Fibroblast of lung (primary cell): Measurements from ENCODE around the gene SYMPK. TPM values are rescaled to one million over a fixed set of nuclear protein-coding genes. Genes with fewer than 3 reads are reported as not detected.

Source experiments
- DNase-seq, 2 donors: peaks; one replicate each; pipeline versions ENCODE4 v3.0.0 to v3.0.0-alpha.2; 2010; ENCODE audit warnings: low read depth in 2 of 2
- H2AFZ ChIP-seq: 2 replicates; pipeline ENCODE4 v1.5.1; 2012; ENCODE audit warnings: low read length, control low read depth, inconsistent platforms
- H3K27ac ChIP-seq: 2 replicates; pipeline ENCODE4 v1.5.1; 2011; ENCODE audit warnings: low read length, control low read depth; ENCODE audit not compliant: insufficient read depth
- H3K27me3 ChIP-seq: 2 replicates; pipeline ENCODE4 v1.5.1; 2011; ENCODE audit warnings: mild to moderate bottlenecking, low read length; ENCODE audit not compliant: control insufficient read depth, insufficient read depth
- H3K36me3 ChIP-seq: 2 replicates; pipeline ENCODE4 v1.5.1; 2011; ENCODE audit warnings: low read length; ENCODE audit not compliant: control insufficient read depth, insufficient read depth
- H3K4me1 ChIP-seq: 2 replicates; pipeline ENCODE4 v1.5.1; 2011; ENCODE audit warnings: low read length; ENCODE audit not compliant: control insufficient read depth, insufficient read depth; ENCODE audit errors: extremely low read depth
- H3K4me2 ChIP-seq: 2 replicates; pipeline ENCODE4 v1.5.1; 2011; ENCODE audit warnings: low read length, control low read depth; ENCODE audit not compliant: insufficient read depth; ENCODE audit errors: extremely low read depth
- H3K4me3 ChIP-seq, 4 experiments: fragments of 200-600 bp in 1 of 4; sonication (generic) in 1 of 4; replicated peaks in 1 of 4; 2 replicates each; pipeline ENCODE4 v1.5.1; 2011 to 2016; ENCODE audit warnings: low read length in 4 of 4, low read depth in 3 of 4, mild to moderate bottlenecking in 3 of 4, control low read depth in 2 of 4, inconsistent platforms in 1 of 4, mixed read lengths in 1 of 4; ENCODE audit not compliant: insufficient read depth in 1 of 4; ENCODE audit errors: control extremely low read depth in 1 of 4
- H3K79me2 ChIP-seq: 2 replicates; pipeline ENCODE4 v1.5.1; 2012; ENCODE audit warnings: mild to moderate bottlenecking, low read length, inconsistent platforms; ENCODE audit not compliant: control insufficient read depth, insufficient read depth
- H3K9ac ChIP-seq: 2 replicates; pipeline ENCODE4 v1.5.1; 2011; ENCODE audit warnings: mild to moderate bottlenecking, low read length, control low read depth; ENCODE audit not compliant: insufficient read depth
- H3K9me3 ChIP-seq: 2 replicates; pipeline ENCODE4 v1.5.1; 2012; ENCODE audit warnings: low read depth, low read length; ENCODE audit not compliant: control insufficient read depth, insufficient read depth
- H4K20me1 ChIP-seq: 2 replicates; pipeline ENCODE4 v1.5.1; 2011; ENCODE audit warnings: low read length; ENCODE audit not compliant: control insufficient read depth, insufficient read depth; ENCODE audit errors: extremely low read depth
- EZH2 ChIP-seq: IDR thresholded peaks from 2 replicates; pipeline ENCODE4 v1.5.1; 2012; ENCODE audit warnings: low read length, control low read depth, mild to moderate bottlenecking; ENCODE audit errors: missing control alignments
- polyA plus RNA-seq, 2 donors: library from polyadenylated mRNA; depleted of rRNA in 1 of 2; stranded (reverse) in 1 of 2; unstranded in 1 of 2; fragments of >200 nt; gene quantifications; 2 replicates each; pipeline ENCODE4 v1.2.1, GENCODE V29; 2011 to 2012; ENCODE audit warnings: missing spikeins in 1 of 2
- total RNA-seq: library from RNA; depleted of rRNA; stranded (reverse); fragments of >200 nt; gene quantifications from 2 replicates; pipeline ENCODE4 v1.2.1, GENCODE V29; 2014
- TF ChIP-seq, protein P1 (sequence below), 2 donors: IDR thresholded peaks in 1 of 2; conservative IDR thresholded peaks in 1 of 2; 1 replicate in 1 of 2; 2 replicates in 1 of 2; pipeline ENCODE4 v1.5.1; 2011 to 2012; ENCODE audit warnings: low read length in 2 of 2, control low read depth in 1 of 2, inconsistent platforms in 1 of 2, low read depth in 1 of 2, mild to moderate bottlenecking in 1 of 2

SYMPK gene
- total and polyA plus RNA-seq, 2 donors (not counting 1 experiment from before 2014, with no cell fraction given): 32.2 to 48.2 TPM

DNA sequence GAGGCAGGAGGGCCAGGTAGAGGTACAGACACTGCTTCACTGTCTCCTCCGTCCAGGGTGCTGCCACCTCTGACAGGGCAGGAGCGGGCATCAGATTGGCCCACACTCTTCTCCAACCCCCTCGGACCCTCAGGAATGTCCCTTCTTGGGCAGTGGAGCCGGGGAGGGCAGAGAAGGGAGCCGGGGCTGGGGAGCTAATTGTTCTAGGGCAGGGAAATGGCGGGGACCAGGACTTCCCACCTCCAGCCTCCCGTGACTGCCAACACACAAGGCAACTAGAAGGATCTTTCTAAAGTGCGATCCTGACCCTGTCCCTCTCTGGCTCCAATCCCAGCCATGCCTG lies 37.7 kb downstream of the SYMPK start:
- no peaks in the 10 kb centered on the region for H3K4me1 ChIP-seq
- no peak for DNase-seq
- H4K20me1 ChIP-seq: no peaks in the 10 kb centered on the region
- H3K27ac ChIP-seq: no peak overlapping the region
- no peak overlapping the region for H3K4me3 ChIP-seq
- H2AFZ ChIP-seq: no peak overlapping the region
- no peak overlapping the region for H3K9ac ChIP-seq
- no peaks in the 10 kb centered on the region for H3K27me3 ChIP-seq
- H3K36me3 ChIP-seq: peaks cover 47% of the 10 kb centered on the region
- H3K4me2 ChIP-seq: no peak overlapping the region
- H3K79me2 ChIP-seq: no peaks in the 10 kb centered on the region
- TF ChIP-seq, protein P1, sequence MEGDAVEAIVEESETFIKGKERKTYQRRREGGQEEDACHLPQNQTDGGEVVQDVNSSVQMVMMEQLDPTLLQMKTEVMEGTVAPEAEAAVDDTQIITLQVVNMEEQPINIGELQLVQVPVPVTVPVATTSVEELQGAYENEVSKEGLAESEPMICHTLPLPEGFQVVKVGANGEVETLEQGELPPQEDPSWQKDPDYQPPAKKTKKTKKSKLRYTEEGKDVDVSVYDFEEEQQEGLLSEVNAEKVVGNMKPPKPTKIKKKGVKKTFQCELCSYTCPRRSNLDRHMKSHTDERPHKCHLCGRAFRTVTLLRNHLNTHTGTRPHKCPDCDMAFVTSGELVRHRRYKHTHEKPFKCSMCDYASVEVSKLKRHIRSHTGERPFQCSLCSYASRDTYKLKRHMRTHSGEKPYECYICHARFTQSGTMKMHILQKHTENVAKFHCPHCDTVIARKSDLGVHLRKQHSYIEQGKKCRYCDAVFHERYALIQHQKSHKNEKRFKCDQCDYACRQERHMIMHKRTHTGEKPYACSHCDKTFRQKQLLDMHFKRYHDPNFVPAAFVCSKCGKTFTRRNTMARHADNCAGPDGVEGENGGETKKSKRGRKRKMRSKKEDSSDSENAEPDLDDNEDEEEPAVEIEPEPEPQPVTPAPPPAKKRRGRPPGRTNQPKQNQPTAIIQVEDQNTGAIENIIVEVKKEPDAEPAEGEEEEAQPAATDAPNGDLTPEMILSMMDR (conservative IDR thresholded peaks at IDR 0.05 in 1 of 2, IDR thresholded peaks at IDR 0.05 in 1 of 2; ENCODE audit: low read depth in 1 of 2, low read length in 2 of 2): no peak
- TF ChIP-seq EZH2: no peak
- H3K9me3 ChIP-seq: no peaks in the 10 kb centered on the region

DNA sequence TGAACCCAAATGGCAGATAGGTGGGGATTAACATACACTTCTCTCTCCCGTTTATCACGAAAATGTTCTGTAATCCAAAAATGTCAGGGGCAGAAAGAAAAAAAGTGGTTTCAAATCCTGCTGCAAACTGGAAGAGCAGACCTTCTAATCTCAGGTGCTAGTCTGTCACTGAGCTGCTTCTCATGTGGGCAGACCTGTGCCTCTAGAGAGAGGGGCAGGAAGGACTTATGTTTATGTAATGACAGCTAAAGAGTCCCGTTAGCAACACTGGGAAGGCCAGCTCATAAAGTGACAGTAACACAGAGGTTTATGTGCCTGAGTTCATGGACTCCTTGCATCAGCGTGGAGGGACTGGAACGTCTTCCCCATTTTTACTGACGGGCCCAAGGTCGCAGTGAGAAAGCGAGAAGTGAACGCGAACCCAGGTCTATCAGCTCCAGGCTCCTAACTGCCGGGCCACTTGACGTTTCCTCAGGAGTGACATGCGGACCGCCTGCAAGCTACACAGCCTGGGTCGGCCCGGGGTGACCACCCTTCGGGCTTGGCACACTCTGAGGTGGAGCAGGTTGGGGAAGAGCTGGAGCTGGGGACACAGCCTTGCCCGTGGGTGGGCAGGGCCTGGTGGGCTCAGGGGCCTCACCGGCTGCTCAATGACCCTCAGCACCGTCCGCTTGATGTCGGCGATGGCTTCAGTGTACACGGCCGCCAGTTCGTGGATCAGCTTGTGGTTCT lies 38.2 kb downstream of the SYMPK start:
- no peak overlapping the region for H3K4me3 ChIP-seq
- no peak overlapping the region for H3K4me2 ChIP-seq
- peaks cover 43% of the 10 kb centered on the region for H3K36me3 ChIP-seq
- no peak for DNase-seq
- H3K79me2 ChIP-seq: no peaks in the 10 kb centered on the region
- no peaks in the 10 kb centered on the region for H4K20me1 ChIP-seq
- H2AFZ ChIP-seq: no peak overlapping the region
- H3K4me1 ChIP-seq: no peaks in the 10 kb centered on the region
- H3K9ac ChIP-seq: no peak overlapping the region
- no peak overlapping the region for H3K27ac ChIP-seq
- H3K27me3 ChIP-seq: no peaks in the 10 kb centered on the region
- no peaks in the 10 kb centered on the region for H3K9me3 ChIP-seq
- TF ChIP-seq EZH2: no peak
- TF ChIP-seq, protein P1 (conservative IDR thresholded peaks at IDR 0.05 in 1 of 2, IDR thresholded peaks at IDR 0.05 in 1 of 2; ENCODE audit: low read depth in 1 of 2, low read length in 2 of 2): no peak

GRCh38 chr19:45824041-45824471 lies 38.9 kb downstream of the SYMPK start:
- Histone ChIP-seq H3K36me3 (peaks cover 41% of the 10 kb centered on the region), H3K27ac (no peak overlapping the region), H4K20me1 (no peaks in the 10 kb centered on the region), H3K9me3 (no peaks in the 10 kb centered on the region), H3K9ac (no peak overlapping the region), H3K79me2 (no peaks in the 10 kb centered on the region), H3K27me3 (no peaks in the 10 kb centered on the region), H2AFZ (no peak overlapping the region), H3K4me2 (no peak overlapping the region), H3K4me1 (no peaks in the 10 kb centered on the region), H3K4me3 (no peak overlapping the region)
- DNase-seq: peak in 1 of 2 donors; percentile 54
- TF ChIP-seq EZH2: no peak
- TF ChIP-seq, protein P1 (conservative IDR thresholded peaks at IDR 0.05 in 1 of 2, IDR thresholded peaks at IDR 0.05 in 1 of 2; ENCODE audit: low read depth in 1 of 2, low read length in 2 of 2): no peak
